Stomach smooth muscle (tissue), 2 donors: ENCODE results near the gene MALRD1.
"Not testable (repeated sequence)": the region's sequence is repeated elsewhere in the genome, so short reads cannot be mapped to it uniquely, and the experiment has no call there.

Experiments used
- H3K27ac ChIP-seq: one replicate; pipeline ENCODE4 v1.7.0; 2013; ENCODE audit warnings: mild to moderate bottlenecking, low read length, inconsistent platforms
- H3K27me3 ChIP-seq, 2 donors: one replicate each; pipeline ENCODE4 v1.7.0; 2013; ENCODE audit warnings: low read length in 2 of 2; ENCODE audit not compliant: insufficient read depth in 2 of 2, control insufficient read depth in 1 of 2
- H3K36me3 ChIP-seq, 2 donors: one replicate each; pipeline ENCODE4 v1.7.0; 2013; ENCODE audit warnings: low read length in 2 of 2; ENCODE audit not compliant: control insufficient read depth in 2 of 2, insufficient read depth in 2 of 2
- H3K4me1 ChIP-seq: one replicate; pipeline ENCODE4 v1.7.0; 2013; ENCODE audit warnings: low read length; ENCODE audit not compliant: control insufficient read depth, insufficient read depth
- H3K4me3 ChIP-seq, 2 donors: one replicate each; pipeline ENCODE4 v1.7.0; 2013; ENCODE audit warnings: low read length in 2 of 2
- H3K9ac ChIP-seq, 2 donors: one replicate each; pipeline ENCODE4 v1.7.0; 2013; ENCODE audit warnings: low read length in 2 of 2, mild to moderate bottlenecking in 1 of 2
- H3K9me3 ChIP-seq, 2 donors: one replicate each; pipeline ENCODE4 v1.7.0; 2013; ENCODE audit warnings: low read length in 2 of 2; ENCODE audit not compliant: control insufficient read depth in 2 of 2
- donor health status: healthy.
- donor health status: Pancreatic carcinoma.

MALRD1 gene

GRCh38 chr10:19728964-19729363 is 680.4 kb downstream of the MALRD1 start:
- Histone ChIP-seq H3K9me3 (no peaks in the 10 kb centered on the region), H3K4me3 (no peak overlapping the region), H3K27me3 (no peaks in the 10 kb centered on the region), H3K4me1 (no peaks in the 10 kb centered on the region), H3K36me3 (no peaks in the 10 kb centered on the region), H3K27ac (no peak overlapping the region), H3K9ac (no peak overlapping the region)

- Histone ChIP-seq H3K9me3 (no peaks in the 10 kb centered on the region), H3K4me3 (no peak overlapping the region), H3K4me1 (no peaks in the 10 kb centered on the region), H3K27ac (no peak overlapping the region), H3K36me3 (no peaks in the 10 kb centered on the region), H3K27me3 (no peaks in the 10 kb centered on the region), H3K9ac (no peak overlapping the region)
These were observed 681.7 kb downstream of the MALRD1 start for GRCh38 chr10:19730167-19730906.

GRCh38 chr10:19730907-19731217 is 682.3 kb downstream of the MALRD1 start:
- Histone ChIP-seq H3K36me3 (no peaks in the 10 kb centered on the region), H3K4me1 (no peaks in the 10 kb centered on the region), H3K27me3 (no peaks in the 10 kb centered on the region), H3K9me3 (no peaks in the 10 kb centered on the region), H3K4me3 (no peak overlapping the region), H3K27ac (no peak overlapping the region), H3K9ac (no peak overlapping the region)

- Histone ChIP-seq H3K9me3 (no peaks in the 10 kb centered on the region), H3K4me3 (no peak overlapping the region), H3K27ac (no peak overlapping the region), H3K9ac (no peak overlapping the region), H3K36me3 (no peaks in the 10 kb centered on the region), H3K27me3 (no peaks in the 10 kb centered on the region), H3K4me1 (no peaks in the 10 kb centered on the region)
These were observed 683.0 kb downstream of the MALRD1 start for GRCh38 chr10:19731560-19731959.

- no peaks in the 10 kb centered on the region for H3K9me3 ChIP-seq
- H3K36me3 ChIP-seq, result no peaks in the 10 kb centered on the region
- no peaks in the 10 kb centered on the region for H3K4me1 ChIP-seq
- H3K9ac ChIP-seq, result no peak overlapping the region
- no peak overlapping the region for H3K4me3 ChIP-seq
- H3K27me3 ChIP-seq, result no peaks in the 10 kb centered on the region
- H3K27ac ChIP-seq, result no peak overlapping the region
These were observed 689.8 kb downstream of the MALRD1 start for GRCh38 chr10:19738440-19738839.

- not testable (repeated sequence) for H3K27ac ChIP-seq, H3K4me3 ChIP-seq, H3K27me3 ChIP-seq, H3K36me3 ChIP-seq, H3K4me1 ChIP-seq, H3K9ac ChIP-seq, H3K9me3 ChIP-seq
These were observed 690.6 kb downstream of the MALRD1 start for GRCh38 chr10:19739232-19739631.

- not testable (repeated sequence) for H3K9ac ChIP-seq, H3K27ac ChIP-seq, H3K4me1 ChIP-seq, H3K27me3 ChIP-seq, H3K9me3 ChIP-seq, H3K36me3 ChIP-seq, H3K4me3 ChIP-seq
These were observed 693.5 kb downstream of the MALRD1 start for GRCh38 chr10:19742144-19742543.

- Histone ChIP-seq H3K27me3 (no peaks in the 10 kb centered on the region), H3K9ac (no peak overlapping the region), H3K4me1 (no peaks in the 10 kb centered on the region), H3K36me3 (no peaks in the 10 kb centered on the region), H3K9me3 (peaks cover 0 to 2% of the 10 kb centered on the region in 2 donors), H3K27ac (no peak overlapping the region), H3K4me3 (no peak overlapping the region)
These were observed 697.1 kb downstream of the MALRD1 start for GRCh38 chr10:19745672-19746071.

- H3K4me1 ChIP-seq, result no peaks in the 10 kb centered on the region
- no peak overlapping the region for H3K27ac ChIP-seq
- no peak overlapping the region for H3K9ac ChIP-seq
- peaks cover 0 to 2% of the 10 kb centered on the region in 2 donors for H3K9me3 ChIP-seq
- no peak overlapping the region for H3K4me3 ChIP-seq
- H3K27me3 ChIP-seq, result no peaks in the 10 kb centered on the region
- no peaks in the 10 kb centered on the region for H3K36me3 ChIP-seq
These were observed 700.7 kb downstream of the MALRD1 start for GRCh38 chr10:19749185-19749729.

- no peak overlapping the region for H3K4me3 ChIP-seq
- H3K27ac ChIP-seq, result no peak overlapping the region
- H3K4me1 ChIP-seq, result no peaks in the 10 kb centered on the region
- no peaks in the 10 kb centered on the region for H3K27me3 ChIP-seq
- H3K9me3 ChIP-seq, result peaks cover 0 to 2% of the 10 kb centered on the region in 2 donors
- no peak overlapping the region for H3K9ac ChIP-seq
- H3K36me3 ChIP-seq, result no peaks in the 10 kb centered on the region
These were observed 702.4 kb downstream of the MALRD1 start for GRCh38 chr10:19750972-19751371.

GRCh38 chr10:19756919-19757318 is 708.3 kb downstream of the MALRD1 start:
- Histone ChIP-seq H3K9ac (no peak overlapping the region), H3K36me3 (no peaks in the 10 kb centered on the region), H3K27ac (no peak overlapping the region), H3K9me3 (no peaks in the 10 kb centered on the region), H3K4me3 (no peak overlapping the region), H3K27me3 (no peaks in the 10 kb centered on the region), H3K4me1 (no peaks in the 10 kb centered on the region)
